SU-DHL-6 (cell line): Measurements from ENCODE around the gene C3orf80.

ENCODE experiments used
- H2AFZ ChIP-seq: fragments of 200-600 bp; sonication (generic); 2 replicates; pipeline ENCODE4 v1.6.1; 2014; ENCODE audit warnings: low read depth, mild to moderate bottlenecking, moderate library complexity, mixed read lengths, antibody characterized with exemption, low read length; ENCODE audit not compliant: severe bottlenecking
- H3F3A ChIP-seq: fragments of 200-600 bp; shearing (Covaris generic); 2 replicates; pipeline ENCODE4 v1.6.0; 2016; ENCODE audit warnings: antibody characterized with exemption, mild to moderate bottlenecking; ENCODE audit not compliant: insufficient read depth
- H3K27ac ChIP-seq: fragments of 200-600 bp; sonication (generic); 2 replicates; pipeline ENCODE4 v1.5.1; 2016; ENCODE audit warnings: low read depth, mild to moderate bottlenecking, low read length, moderate library complexity, mixed read lengths
- H3K27me3 ChIP-seq: fragments of 200-600 bp; sonication (generic), shearing (Covaris generic); 2 replicates; pipeline ENCODE4 v1.6.0; 2014; ENCODE audit warnings: mild to moderate bottlenecking, low read length
- H3K36me3 ChIP-seq: fragments of 200-600 bp; sonication (generic); 2 replicates; pipeline ENCODE4 v1.6.1; 2014; ENCODE audit warnings: mild to moderate bottlenecking, low read length, mixed read lengths
- H3K4me2 ChIP-seq: fragments of 300-600, 200-600 bp; shearing (Covaris generic), sonication (generic); 2 replicates; pipeline ENCODE4 v1.6.0; 2014; ENCODE audit warnings: low read length, low read depth, mild to moderate bottlenecking; ENCODE audit not compliant: poor library complexity, severe bottlenecking
- H3K4me3 ChIP-seq: fragments of 200-600 bp; sonication (generic); 2 replicates; pipeline ENCODE4 v1.5.1; 2014; ENCODE audit warnings: antibody characterized with exemption, low read length, mild to moderate bottlenecking, mixed read lengths; ENCODE audit not compliant: insufficient read depth, poor library complexity, severe bottlenecking
- H3K79me2 ChIP-seq: fragments of 200-600 bp; sonication (generic); 2 replicates; pipeline ENCODE4 v1.6.1; 2014; ENCODE audit warnings: mild to moderate bottlenecking, low read length, moderate library complexity; ENCODE audit not compliant: insufficient read depth
- H3K9ac ChIP-seq: fragments of 200-600 bp; sonication (generic); 2 replicates; pipeline ENCODE4 v1.7.0; 2014; ENCODE audit warnings: mild to moderate bottlenecking, low read length
- H3K9me2 ChIP-seq: fragments of 200-600 bp; sonication (generic); replicated peaks from 2 replicates; pipeline ENCODE4 v1.6.1; 2014; ENCODE audit warnings: low read length; ENCODE audit not compliant: insufficient read depth
- H3K9me3 ChIP-seq: fragments of 200-600 bp; sonication (generic); 2 replicates; pipeline ENCODE4 v1.6.1; 2014; ENCODE audit warnings: low read length, mixed read lengths; ENCODE audit not compliant: insufficient read depth
- H4K20me1 ChIP-seq: fragments of 200-600 bp; sonication (generic); 2 replicates; pipeline ENCODE4 v1.6.1; 2014; ENCODE audit warnings: low read depth, mild to moderate bottlenecking, antibody characterized with exemption, low read length, moderate library complexity, mixed read lengths
- CTCF ChIP-seq: fragments of 200-600 bp; sonication (generic); IDR thresholded peaks from one replicate; pipeline ENCODE4 v1.5.1; 2017; ENCODE audit warnings: antibody characterized with exemption, mild to moderate bottlenecking, low read length, moderate library complexity; ENCODE audit not compliant: insufficient read depth, poor library complexity, severe bottlenecking
- EZH2phosphoT487 ChIP-seq: fragments of 200-600 bp; sonication (generic), shearing (Covaris generic); conservative IDR thresholded peaks from 2 replicates; pipeline ENCODE4 v1.6.1; 2018; ENCODE audit warnings: mild to moderate bottlenecking, antibody characterized with exemption, low read length, moderate library complexity, mixed read lengths

C3orf80 gene

GRCh38 chr3:160253298-160253697, 28.1 kb downstream of the C3orf80 start:
- Histone ChIP-seq H3K27ac (no peak overlapping the region), H3F3A (no peaks in the 10 kb centered on the region), H3K4me2 (no peak overlapping the region), H3K9ac (no peak overlapping the region), H4K20me1 (no peaks in the 10 kb centered on the region), H3K36me3 (no peaks in the 10 kb centered on the region), H3K79me2 (no peaks in the 10 kb centered on the region), H3K27me3 (no peaks in the 10 kb centered on the region), H2AFZ (no peak overlapping the region), H3K4me3 (no peak overlapping the region), H3K9me2 (no peaks in the 10 kb centered on the region), H3K9me3 (no peaks in the 10 kb centered on the region)
- TF ChIP-seq CTCF (no peak), EZH2phosphoT487 (no peak)

- H3K36me3 ChIP-seq, result no peaks in the 10 kb centered on the region
- no peaks in the 10 kb centered on the region for H4K20me1 ChIP-seq
- no peak for TF ChIP-seq CTCF
- TF ChIP-seq EZH2phosphoT487, result no peak
- H3K27ac ChIP-seq, result no peak overlapping the region
- H3K9me3 ChIP-seq, result no peaks in the 10 kb centered on the region
- H3K9ac ChIP-seq, result no peak overlapping the region
- no peak overlapping the region for H2AFZ ChIP-seq
- no peaks in the 10 kb centered on the region for H3F3A ChIP-seq
- no peaks in the 10 kb centered on the region for H3K27me3 ChIP-seq
- H3K4me2 ChIP-seq, result no peak overlapping the region
- no peaks in the 10 kb centered on the region for H3K9me2 ChIP-seq
- H3K79me2 ChIP-seq, result no peaks in the 10 kb centered on the region
- no peak overlapping the region for H3K4me3 ChIP-seq
These were observed 32.4 kb downstream of the C3orf80 start for GRCh38 chr3:160257606-160258005.

GRCh38 chr3:160259589-160259988, 34.4 kb downstream of the C3orf80 start:
- TF ChIP-seq CTCF (no peak), EZH2phosphoT487 (no peak)
- H3F3A ChIP-seq, result no peaks in the 10 kb centered on the region
- no peak overlapping the region for H3K9ac ChIP-seq
- no peaks in the 10 kb centered on the region for H3K27me3 ChIP-seq
- H2AFZ ChIP-seq, result no peak overlapping the region
- H4K20me1 ChIP-seq, result no peaks in the 10 kb centered on the region
- H3K79me2 ChIP-seq, result no peaks in the 10 kb centered on the region
- H3K9me3 ChIP-seq, result no peaks in the 10 kb centered on the region
- no peak overlapping the region for H3K4me2 ChIP-seq
- H3K27ac ChIP-seq, result no peak overlapping the region
- H3K4me3 ChIP-seq, result no peak overlapping the region
- H3K9me2 ChIP-seq, result no peaks in the 10 kb centered on the region
- H3K36me3 ChIP-seq, result no peaks in the 10 kb centered on the region
